Jurkat, Clone E6-1 (cell line): ENCODE measurements around the gene GNG7. TPM values are rescaled to one million over a fixed set of nuclear protein-coding genes. Genes with fewer than 3 reads are reported as not detected.
A peak's percentile ranks its signal among the peaks of the same experiment; 100 is the strongest.

Source experiments
- DNase-seq: peaks from one replicate; pipeline ENCODE4 v3.0.0-alpha.2; 2011; ENCODE audit warnings: low read depth, low spot score
- H3K4me3 ChIP-seq: 2 replicates; pipeline ENCODE4 v1.5.1; 2011; ENCODE audit warnings: mild to moderate bottlenecking, low read length, control low read depth, moderate library complexity
- polyA plus RNA-seq: library from polyadenylated mRNA; unstranded; fragments of >200 nt; gene quantifications from one replicate; pipeline ENCODE4 v1.2.1, GENCODE V29; 2012; ENCODE audit warnings: missing spikeins; ENCODE audit not compliant: insufficient read length, insufficient read depth

GNG7 gene
- 2.5 TPM for polyA plus RNA-seq

GRCh38 chr19:2702170-2703076 is at the start of gene GNG7:
TSS of gene GNG7 (minus strand) at chr19:2702694. CDS start at chr19:2520688, 182,006 bp downstream.
- peak within 1 kb of the TSS; percentile 56 for H3K4me3 ChIP-seq

DNA sequence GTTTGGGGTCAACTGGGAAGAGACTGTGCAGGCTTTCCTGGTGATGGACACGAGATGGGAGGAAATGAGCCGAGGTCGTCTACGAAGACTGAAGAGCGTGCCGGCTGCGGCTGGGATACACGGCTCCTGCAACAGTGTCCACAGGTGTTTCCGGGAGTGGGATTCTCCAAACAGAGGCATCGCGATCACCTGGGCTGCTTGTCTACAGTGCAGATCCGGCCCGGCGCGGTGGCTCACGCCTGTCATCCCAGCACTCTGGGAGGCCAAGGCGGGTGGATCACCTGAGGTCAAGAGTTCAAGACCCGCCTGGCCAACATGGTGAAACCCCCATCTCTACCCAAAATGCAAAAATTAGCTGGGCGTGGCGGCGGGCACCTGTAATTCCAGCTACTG is 48.9 kb upstream of the GNG7 start:
- DNase-seq = no peak
- H3K4me3 ChIP-seq = no peak overlapping the region

More at GRCh38 chr19:2702170-2703076, at the start of gene GNG7:
- peak; percentile 60 for DNase-seq

DNA sequence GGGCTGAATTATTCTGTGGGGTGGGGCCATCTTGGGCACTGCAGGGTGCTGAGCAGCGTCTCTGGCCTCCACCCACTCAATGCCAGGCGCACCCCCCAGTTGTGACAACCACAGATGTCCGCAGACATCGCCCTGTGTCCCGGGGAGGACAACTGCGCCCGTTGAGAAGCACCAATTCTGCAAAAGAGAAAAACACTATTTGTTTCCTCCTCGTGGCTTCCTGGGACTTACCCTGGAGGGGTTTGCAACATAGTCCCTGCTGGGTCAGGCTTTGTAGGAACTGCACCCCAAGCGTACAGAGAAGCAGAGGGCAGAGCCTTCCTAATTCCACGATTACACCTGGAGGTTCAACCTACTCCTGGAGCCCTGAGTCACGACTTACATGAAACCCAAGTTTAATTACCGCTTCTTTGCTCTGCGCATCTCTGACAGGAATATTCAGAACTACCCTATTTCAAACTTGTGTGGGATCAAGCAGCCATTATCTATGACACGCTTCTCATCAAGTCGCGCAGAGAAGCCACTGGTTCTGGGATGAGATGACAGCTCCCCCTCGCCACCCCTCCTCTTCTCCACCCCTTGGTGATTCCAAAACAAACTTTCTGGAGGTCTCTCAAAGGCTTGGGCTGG is 48.4 kb upstream of the GNG7 start:
- no peak for DNase-seq
- no peak overlapping the region for H3K4me3 ChIP-seq

- no peak overlapping the region for H3K4me3 ChIP-seq
- no peak for DNase-seq
These were observed 44.9 kb upstream of the GNG7 start for GRCh38 chr19:2747349-2747748.

DNA sequence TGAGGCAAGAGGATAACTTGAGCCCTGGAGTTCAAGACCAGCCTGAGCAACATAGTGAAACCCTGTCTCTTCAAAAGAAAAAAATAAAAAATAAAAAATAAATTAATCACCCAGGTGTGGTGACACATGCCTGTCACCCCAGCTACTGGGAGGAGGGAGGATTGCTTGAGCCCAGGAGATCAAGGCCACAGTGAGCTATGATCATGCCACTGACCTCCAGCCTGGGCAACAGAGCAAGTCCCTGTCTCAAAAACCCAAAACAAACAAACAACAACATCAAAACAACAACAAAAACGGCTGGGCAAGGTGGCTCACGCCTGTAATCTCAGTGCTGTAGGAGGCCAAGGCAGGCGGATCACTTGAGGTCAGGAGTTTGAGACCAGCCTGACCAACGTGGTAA is 41.6 kb upstream of the GNG7 start:
- H3K4me3 ChIP-seq = no peak overlapping the region
- DNase-seq = no peak

DNA sequence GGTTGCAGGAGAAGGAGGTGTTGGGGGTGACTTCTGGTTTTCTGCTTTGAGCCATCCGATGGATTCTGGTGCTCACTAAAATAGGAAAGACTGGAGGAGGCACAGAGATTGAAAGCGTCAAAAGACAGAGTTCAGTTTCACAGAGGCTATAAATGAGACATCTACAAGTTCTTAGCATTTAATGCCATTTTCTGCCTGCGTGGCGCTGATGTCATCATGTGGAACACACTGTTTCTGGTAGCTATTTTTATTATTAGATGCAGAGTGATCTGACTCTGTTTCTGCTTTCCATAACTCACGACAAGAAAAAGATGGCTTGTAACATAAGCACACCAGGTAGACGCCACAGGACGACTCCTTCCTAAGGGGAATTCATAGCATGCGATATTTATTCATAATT is 40.6 kb upstream of the GNG7 start:
- no peak for DNase-seq
- H3K4me3 ChIP-seq = no peak overlapping the region

DNA sequence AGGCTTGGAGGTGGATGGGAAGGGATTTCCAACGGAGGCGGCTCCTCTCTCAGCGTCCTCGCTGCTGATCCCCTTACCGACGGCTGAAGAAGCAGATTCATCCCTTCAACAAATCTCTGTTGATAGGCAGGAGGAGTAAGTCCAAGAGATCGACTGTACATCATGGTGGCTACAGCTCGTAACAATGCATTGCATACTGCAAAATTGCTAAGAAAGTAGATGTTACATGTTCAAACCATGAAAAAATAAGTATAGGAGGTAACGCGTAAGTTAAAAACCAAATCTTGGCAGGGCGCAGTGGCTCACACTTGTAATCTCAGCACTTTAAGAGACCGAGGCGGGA is 37.8 kb upstream of the GNG7 start:
- peak; percentile 4 for DNase-seq
- peak overlapping the region; percentile 20; the same call in 1 of the 2 replicates for H3K4me3 ChIP-seq

DNA sequence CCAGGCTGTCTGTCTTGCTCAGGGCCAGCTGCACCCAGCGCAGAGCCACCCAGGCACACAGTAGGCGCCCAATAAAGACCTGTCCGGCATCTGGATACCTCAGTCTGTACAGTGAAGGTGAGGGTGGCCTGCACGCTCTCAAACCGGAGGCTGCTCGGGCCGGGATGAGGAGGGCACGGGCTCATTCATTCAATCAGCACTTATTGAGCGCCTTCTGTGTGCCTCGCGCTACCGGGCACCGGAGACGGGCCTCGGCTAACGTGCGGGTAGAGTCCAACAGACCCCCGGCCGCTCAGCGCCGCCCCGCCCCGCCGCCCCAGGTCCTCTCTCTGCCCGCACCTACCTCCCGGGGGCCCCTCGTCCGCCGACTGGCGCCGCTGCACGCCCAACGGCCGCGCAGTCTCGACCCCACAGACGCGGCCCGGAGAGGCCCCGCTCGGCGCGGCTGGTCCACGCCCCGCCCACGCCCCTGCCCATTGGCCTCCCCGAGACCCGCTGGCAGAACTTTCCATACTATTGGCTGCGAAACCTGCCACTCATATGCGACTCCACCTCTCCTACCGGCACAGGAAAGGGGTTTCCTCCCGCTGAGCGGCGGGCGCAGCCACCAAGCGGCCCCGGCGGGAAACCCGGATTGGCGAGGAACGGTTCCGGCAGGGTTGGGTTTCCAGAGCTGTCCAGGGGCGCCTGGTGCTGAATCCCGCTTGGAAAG is 37.3 kb upstream of the GNG7 start, which contains the start of gene SLC39A3:
Gene SLC39A3 (minus strand): TSS at position 416 of the 712 bp plus-strand sequence. CDS start 2,760 bp downstream, outside the sequence.
- DNase-seq = peak; percentile 98
- peak within 1 kb of the TSS; percentile 93 for H3K4me3 ChIP-seq

- no peak overlapping the region for H3K4me3 ChIP-seq
- no peak for DNase-seq
These were observed 34.2 kb upstream of the GNG7 start for GRCh38 chr19:2736550-2737190.

DNA sequence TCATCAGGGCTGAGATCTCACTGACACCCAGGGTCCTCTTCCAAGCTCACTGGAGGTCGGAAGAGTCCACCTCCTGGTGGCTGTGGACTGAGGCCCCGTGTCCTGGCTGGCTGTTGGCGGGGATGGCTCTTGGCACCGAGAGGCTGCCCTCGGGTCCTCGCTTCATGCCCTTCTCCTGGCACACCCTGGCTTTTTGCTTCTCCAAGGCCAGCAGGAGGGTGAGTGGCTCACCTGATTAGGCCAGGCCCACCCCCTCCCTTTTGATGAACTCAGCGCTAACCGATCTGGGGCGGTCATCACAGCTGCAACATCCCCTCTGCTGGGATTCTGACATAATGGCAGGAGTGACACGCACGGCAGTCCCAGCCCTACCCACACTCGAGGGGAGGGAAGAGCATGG is 32.9 kb upstream of the GNG7 start:
- H3K4me3 ChIP-seq = no peak overlapping the region
- DNase-seq = no peak

DNA sequence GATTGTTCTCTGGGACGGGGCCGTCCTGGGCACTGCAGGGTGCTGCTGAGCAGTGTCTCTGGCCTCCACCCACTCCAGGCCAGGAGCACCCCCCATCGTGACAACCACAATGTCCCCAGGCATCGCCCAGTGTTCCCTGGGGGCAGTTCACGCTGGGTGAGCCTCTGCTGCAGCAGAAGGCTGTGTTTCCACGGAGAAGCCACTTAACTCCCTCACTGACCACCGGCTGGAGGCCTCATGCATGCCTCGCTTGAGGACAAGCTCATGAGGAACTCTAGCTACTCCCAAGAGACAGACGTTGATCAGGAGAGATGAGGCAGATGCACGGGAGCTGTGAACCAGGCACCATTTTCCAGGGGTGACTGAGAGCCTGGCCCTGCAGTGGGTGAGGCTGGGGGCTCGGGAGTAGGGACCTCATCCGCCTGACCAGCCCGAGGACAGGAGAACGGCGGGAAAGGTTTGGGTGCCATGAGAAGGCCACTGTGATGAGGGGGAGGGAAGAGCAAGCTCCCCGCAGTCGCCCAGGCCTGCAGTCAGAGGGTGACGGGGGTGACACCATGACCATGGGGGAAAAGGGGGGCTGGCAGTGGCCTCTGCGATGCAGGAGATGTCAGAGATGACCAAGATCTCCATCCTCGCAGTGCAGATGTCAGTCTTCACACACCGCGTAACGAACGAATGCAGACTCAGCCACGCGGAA is 32.2 kb upstream of the GNG7 start:
- DNase-seq = no peak
- H3K4me3 ChIP-seq = no peak overlapping the region

DNA sequence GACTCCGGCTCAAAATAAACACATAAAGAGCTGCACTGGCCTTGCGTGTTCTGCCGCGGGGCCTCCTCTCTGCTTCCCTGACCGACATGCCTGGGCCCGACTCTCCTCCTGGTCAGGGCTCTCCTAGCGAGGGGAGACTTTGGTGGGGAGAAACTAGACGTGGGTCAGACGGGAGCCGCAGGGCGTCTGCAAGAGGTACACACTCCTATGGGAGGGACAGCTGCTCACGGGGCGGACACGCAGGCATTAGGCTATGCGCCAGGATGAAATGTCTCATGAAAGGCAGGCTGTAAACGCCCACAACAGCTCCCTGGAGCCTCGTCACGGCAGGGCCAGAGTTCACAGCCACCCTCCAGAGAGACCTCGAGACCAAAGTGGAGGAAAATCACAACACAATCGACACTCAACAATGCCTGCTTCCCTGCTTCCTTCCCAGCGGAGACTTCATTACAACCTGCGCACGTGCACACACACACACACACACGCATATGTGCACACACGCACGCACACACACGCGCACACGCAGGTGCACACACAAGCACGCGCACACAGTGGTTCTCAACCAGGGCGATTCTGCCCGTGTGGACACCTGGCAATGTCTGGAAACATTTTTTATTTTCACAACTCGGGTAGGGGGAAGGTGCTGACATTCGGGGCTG is 31.6 kb upstream of the GNG7 start:
- no peak for DNase-seq

DNA sequence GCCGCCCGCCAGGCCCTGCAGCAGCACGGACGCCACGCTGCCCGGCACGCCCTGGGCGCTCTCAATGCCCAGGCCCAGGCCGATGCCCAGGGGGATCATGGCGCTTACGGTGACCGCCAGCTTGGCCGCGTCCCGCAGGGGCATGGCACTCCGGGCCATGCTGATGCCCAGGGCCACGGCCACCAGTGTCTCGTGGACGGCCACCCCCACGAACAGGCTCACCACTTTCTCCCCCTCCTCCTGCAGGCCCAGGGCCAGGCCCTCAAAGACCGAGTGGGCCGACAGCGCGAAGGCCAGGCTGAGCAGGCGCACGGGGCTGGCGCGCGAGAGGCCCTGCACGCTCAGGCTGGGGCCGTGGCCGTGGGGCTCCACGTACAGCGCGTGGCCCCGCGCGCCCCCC is 30.4 kb upstream of the GNG7 start:
- no peak overlapping the region for H3K4me3 ChIP-seq
- no peak for DNase-seq

More for the DNA sequence above, 31.6 kb upstream of the GNG7 start:
- H3K4me3 ChIP-seq = no peak overlapping the region

GRCh38 chr19:2732157-2732725 is 29.7 kb upstream of the GNG7 start:
- no peak for DNase-seq
- H3K4me3 ChIP-seq = no peak overlapping the region

- H3K4me3 ChIP-seq = no peak overlapping the region
- DNase-seq = no peak
These were observed 28.9 kb upstream of the GNG7 start for GRCh38 chr19:2731181-2731995.

GRCh38 chr19:2729943-2730818 is 27.7 kb upstream of the GNG7 start:
- DNase-seq = no peak
- H3K4me3 ChIP-seq = no peak overlapping the region
